Osteocyte (in vitro differentiated cells): Measurements from ENCODE around the gene ZC3HAV1L. TPM values are rescaled to one million over a fixed set of nuclear protein-coding genes. Genes with fewer than 3 reads are reported as not detected.

ENCODE experiments used
- DNase-seq: peaks from one replicate; pipeline ENCODE4 v3.0.0; 2021; ENCODE audit warnings: mixed read lengths; ENCODE audit not compliant: unreplicated experiment; ENCODE audit errors: extremely low spot score
- H3K27ac Mint-ChIP-seq: one replicate; pipeline ENCODE4 v1.8.0; 2021; ENCODE audit warnings: mild to moderate bottlenecking, mixed read lengths; ENCODE audit not compliant: unreplicated experiment
- H3K27me3 Mint-ChIP-seq: one replicate; pipeline ENCODE4 v1.8.0; 2021; ENCODE audit warnings: mixed read lengths; ENCODE audit not compliant: unreplicated experiment
- H3K36me3 Mint-ChIP-seq: one replicate; pipeline ENCODE4 v1.8.0; 2021; ENCODE audit warnings: mixed read lengths; ENCODE audit not compliant: unreplicated experiment
- H3K4me1 Mint-ChIP-seq: one replicate; pipeline ENCODE4 v1.8.0; 2021; ENCODE audit warnings: mixed read lengths; ENCODE audit not compliant: unreplicated experiment
- H3K4me3 Mint-ChIP-seq: one replicate; pipeline ENCODE4 v1.8.0; 2021; ENCODE audit warnings: mild to moderate bottlenecking, moderate library complexity, mixed read lengths; ENCODE audit not compliant: unreplicated experiment
- H3K9me3 Mint-ChIP-seq: one replicate; pipeline ENCODE4 v1.8.0; 2021; ENCODE audit warnings: mixed read lengths; ENCODE audit not compliant: unreplicated experiment
- total RNA-seq: library from RNA; stranded (reverse); gene quantifications from 2 replicates; pipeline ENCODE4 v1.2.1, GENCODE V29; 2021
- TF ChIP-seq, protein P1 (sequence below): fragments of 200-600 bp; sonication (generic); IDR thresholded peaks from 2 replicates; pipeline ENCODE4 v1.5.0; 2021; ENCODE audit warnings: antibody characterized with exemption, mild to moderate bottlenecking, moderate library complexity

ZC3HAV1L gene
- total RNA-seq, 1 donor from 2014 or later, result not detected

DNA sequence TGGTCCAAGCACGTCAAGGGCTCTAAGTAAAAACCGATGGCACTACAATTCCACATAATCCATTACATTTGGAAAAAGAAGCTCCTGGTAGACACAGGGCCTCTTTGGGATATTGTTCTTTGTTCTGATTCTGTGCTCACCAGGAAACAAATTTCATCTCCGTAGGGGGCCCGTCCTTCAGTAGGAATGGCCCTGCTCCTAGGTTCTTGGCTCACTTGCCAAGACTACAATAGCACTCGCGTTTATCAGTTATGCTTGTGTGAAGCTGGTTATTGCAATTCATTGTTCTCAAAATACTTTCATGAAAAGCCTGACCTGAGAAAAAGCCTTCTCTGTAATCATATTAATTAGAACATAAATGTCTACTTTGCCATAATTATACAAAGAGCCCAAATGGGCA is 10.3 kb upstream of the ZC3HAV1L start:
- H3K27me3 Mint-ChIP-seq, result no peaks in the 10 kb centered on the region
- no peak overlapping the region for H3K4me3 Mint-ChIP-seq
- no peak overlapping the region for H3K27ac Mint-ChIP-seq
- no peaks in the 10 kb centered on the region for H3K9me3 Mint-ChIP-seq
- DNase-seq, result no peak
- peaks cover 18% of the 10 kb centered on the region for H3K4me1 Mint-ChIP-seq
- H3K36me3 Mint-ChIP-seq, result peaks cover 51% of the 10 kb centered on the region
- TF ChIP-seq, protein P1, sequence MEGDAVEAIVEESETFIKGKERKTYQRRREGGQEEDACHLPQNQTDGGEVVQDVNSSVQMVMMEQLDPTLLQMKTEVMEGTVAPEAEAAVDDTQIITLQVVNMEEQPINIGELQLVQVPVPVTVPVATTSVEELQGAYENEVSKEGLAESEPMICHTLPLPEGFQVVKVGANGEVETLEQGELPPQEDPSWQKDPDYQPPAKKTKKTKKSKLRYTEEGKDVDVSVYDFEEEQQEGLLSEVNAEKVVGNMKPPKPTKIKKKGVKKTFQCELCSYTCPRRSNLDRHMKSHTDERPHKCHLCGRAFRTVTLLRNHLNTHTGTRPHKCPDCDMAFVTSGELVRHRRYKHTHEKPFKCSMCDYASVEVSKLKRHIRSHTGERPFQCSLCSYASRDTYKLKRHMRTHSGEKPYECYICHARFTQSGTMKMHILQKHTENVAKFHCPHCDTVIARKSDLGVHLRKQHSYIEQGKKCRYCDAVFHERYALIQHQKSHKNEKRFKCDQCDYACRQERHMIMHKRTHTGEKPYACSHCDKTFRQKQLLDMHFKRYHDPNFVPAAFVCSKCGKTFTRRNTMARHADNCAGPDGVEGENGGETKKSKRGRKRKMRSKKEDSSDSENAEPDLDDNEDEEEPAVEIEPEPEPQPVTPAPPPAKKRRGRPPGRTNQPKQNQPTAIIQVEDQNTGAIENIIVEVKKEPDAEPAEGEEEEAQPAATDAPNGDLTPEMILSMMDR, result no peak

GRCh38 chr7:139044813-139045794 is 9.3 kb upstream of the ZC3HAV1L start:
- Mint-ChIP-seq H3K36me3 (peaks cover 50% of the 10 kb centered on the region), H3K27me3 (no peaks in the 10 kb centered on the region), H3K9me3 (no peaks in the 10 kb centered on the region), H3K4me3 (no peak overlapping the region), H3K27ac (no peak overlapping the region), H3K4me1 (peaks cover 9% of the 10 kb centered on the region)
- no peak for DNase-seq
- TF ChIP-seq, protein P1, result no peak

DNA sequence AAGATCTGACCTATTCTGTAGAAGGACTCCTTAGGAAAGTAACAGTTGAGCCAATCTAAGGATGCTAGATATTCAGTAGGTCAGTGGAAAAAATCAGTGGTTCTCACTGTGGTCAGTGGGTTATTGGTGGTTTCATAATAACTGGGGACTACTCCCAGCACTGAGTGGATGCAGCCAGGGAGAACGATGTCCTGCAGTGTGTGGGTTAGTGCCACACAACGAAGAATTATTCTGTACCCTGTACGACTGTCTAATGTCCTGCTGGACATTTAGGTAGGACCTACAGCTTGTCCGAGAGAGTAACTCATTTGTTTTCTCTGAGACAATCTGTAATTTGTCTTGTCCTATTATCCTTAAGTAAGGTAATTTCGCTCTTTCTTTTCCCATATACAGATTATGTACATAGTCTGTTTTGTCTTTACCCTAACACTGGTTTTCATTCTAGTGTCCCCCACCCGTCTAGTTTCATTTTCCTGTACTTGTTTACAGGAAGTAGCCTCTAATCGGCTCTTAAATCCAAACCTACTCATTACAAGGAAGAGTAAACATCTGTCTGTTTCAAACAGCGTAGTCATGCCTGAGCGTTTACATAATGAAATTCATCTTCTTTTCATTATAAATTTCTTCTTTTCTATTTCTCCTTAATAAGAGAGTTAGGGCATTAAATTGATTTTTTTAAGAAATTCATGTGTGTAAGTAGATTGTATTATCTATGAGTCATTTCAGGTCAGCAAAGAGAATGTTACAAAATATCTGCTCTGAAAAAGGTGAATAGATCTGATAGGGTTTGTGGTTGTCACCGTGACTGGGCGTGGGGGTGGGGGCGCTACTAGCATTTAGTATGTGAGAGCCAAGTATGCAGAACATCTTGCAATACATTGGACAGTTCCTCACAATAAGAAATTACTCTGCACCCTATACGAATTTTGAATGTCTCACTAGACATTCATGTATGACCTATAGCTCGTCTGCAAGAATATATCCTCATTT is 8.3 kb upstream of the ZC3HAV1L start:
- Mint-ChIP-seq H3K9me3 (no peaks in the 10 kb centered on the region), H3K27me3 (no peaks in the 10 kb centered on the region), H3K27ac (no peak overlapping the region), H3K4me3 (no peak overlapping the region), H3K4me1 (no peaks in the 10 kb centered on the region), H3K36me3 (peaks cover 41% of the 10 kb centered on the region)
- TF ChIP-seq, protein P1, result no peak
- DNase-seq, result no peak

DNA sequence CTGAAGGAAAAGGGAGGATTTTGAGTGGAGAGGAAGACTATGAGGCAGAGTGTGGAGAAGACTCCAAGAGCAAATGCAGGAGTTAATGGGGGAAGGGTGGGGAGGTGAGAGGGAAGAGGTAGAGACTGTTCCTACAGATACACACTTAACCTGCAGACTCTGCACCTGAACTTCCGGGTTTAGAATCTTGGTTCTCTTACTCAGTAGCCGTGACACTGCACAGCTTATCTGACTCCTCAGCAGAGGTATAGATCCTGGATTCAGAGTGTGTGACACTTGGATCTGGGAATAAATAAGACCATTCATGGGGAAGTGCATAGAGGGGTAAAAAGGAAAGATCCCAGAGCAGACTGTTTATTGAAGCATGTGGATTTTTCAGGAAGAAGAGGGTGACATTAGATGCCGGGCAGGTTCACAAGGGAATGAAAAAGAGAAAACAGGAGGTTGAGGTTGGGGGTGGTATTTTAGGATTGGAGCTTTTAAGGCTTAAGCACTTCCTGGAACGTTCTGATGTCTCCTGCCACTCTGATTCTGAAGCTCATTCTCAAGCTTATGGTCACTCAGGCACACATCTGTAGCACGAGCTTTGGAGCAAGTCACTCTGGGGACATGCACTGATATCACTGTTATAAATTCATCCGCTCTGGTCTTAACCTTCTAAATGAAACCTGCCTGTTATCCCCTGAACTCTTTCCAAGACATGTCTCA is 5.7 kb upstream of the ZC3HAV1L start:
- H3K9me3 Mint-ChIP-seq, result no peaks in the 10 kb centered on the region
- DNase-seq, result no peak
- H3K27ac Mint-ChIP-seq, result no peak overlapping the region
- H3K36me3 Mint-ChIP-seq, result peaks cover 23% of the 10 kb centered on the region
- no peaks in the 10 kb centered on the region for H3K4me1 Mint-ChIP-seq
- peaks cover 12% of the 10 kb centered on the region for H3K27me3 Mint-ChIP-seq
- TF ChIP-seq, protein P1, result no peak
- no peak overlapping the region for H3K4me3 Mint-ChIP-seq
